GM13976 (cell line): ENCODE measurements around the gene CTNNA2.

Experiments
- DNase-seq: peaks from one replicate; pipeline ENCODE4 v3.0.0; 2012; ENCODE audit warnings: low spot score
- in situ Hi-C: fragments of 300-500 bp; cut with MboI; formaldehyde crosslinking; loops from one replicate; pipeline ENCODE4 v1.12.0; 2022; ENCODE audit warnings: low sequenced_read_pairs, mixed read lengths, inconsistent platforms; ENCODE audit not compliant: unreplicated experiment
- TF ChIP-seq, protein P1 (sequence below): IDR thresholded peaks from 2 replicates; pipeline ENCODE4 v1.5.1; 2012; ENCODE audit warnings: borderline replicate concordance, mild to moderate bottlenecking; ENCODE audit not compliant: insufficient read depth; ENCODE audit errors: extremely low read depth, missing control alignments, control extremely low read depth

CTNNA2 gene

DNA sequence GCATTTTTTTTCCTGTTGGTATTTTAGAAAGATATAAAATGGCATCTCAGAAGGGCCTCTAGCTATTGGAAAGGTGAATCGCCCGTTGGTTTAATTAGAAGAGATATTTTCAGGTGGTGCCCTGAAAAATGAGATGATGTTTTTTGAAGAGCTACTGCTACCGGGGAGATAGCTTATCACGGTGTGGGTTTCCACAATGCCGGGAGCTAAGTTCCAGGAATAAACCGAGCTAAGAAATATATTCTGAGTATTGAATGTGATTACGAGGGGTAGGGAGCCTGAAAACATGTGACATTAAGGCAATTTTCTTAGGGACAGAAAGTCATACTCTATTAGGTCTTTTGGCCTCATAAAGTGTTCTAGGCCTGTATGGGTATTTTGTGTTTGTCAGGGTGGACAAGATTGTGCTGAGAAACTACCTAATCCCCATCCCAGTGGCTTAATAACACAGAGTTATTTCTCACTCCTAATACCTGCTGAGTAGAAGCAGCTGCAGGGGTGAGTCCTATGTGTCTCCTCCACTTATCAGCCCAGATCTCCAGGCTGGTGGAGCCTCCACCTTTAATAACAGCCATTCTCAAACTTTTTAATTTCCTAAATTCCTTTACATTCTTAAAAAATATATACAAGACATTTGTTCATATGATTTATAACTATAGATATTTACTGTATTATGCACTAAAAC is 641.5 kb downstream of the CTNNA2 start:
- DNase-seq: no peak
- in situ Hi-C loops: no loop called here

DNA sequence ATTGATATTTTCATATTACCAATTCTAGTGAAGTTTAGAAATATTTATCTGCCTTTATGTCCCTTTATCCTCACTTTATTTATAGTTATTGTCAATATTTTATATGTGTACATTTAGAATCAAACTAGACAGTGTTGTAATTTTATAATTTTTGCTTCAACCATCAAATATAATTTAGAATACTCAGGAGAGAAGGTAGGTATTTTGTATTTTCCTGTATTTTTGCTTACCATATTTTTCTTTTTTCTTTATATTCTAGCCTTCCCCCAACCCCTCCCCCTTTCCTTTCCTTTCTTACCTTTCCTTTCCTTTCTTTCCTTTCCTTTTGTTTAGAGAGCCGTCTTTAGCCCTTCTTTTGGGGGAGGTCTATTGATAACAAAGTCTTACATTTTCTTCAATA is 651.5 kb downstream of the CTNNA2 start:
- in situ Hi-C loops: no loop called here
- no peak for DNase-seq
- TF ChIP-seq, protein P1, sequence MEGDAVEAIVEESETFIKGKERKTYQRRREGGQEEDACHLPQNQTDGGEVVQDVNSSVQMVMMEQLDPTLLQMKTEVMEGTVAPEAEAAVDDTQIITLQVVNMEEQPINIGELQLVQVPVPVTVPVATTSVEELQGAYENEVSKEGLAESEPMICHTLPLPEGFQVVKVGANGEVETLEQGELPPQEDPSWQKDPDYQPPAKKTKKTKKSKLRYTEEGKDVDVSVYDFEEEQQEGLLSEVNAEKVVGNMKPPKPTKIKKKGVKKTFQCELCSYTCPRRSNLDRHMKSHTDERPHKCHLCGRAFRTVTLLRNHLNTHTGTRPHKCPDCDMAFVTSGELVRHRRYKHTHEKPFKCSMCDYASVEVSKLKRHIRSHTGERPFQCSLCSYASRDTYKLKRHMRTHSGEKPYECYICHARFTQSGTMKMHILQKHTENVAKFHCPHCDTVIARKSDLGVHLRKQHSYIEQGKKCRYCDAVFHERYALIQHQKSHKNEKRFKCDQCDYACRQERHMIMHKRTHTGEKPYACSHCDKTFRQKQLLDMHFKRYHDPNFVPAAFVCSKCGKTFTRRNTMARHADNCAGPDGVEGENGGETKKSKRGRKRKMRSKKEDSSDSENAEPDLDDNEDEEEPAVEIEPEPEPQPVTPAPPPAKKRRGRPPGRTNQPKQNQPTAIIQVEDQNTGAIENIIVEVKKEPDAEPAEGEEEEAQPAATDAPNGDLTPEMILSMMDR: no peak

More for the DNA sequence above, 641.5 kb downstream of the CTNNA2 start:
- TF ChIP-seq, protein P1: no peak

DNA sequence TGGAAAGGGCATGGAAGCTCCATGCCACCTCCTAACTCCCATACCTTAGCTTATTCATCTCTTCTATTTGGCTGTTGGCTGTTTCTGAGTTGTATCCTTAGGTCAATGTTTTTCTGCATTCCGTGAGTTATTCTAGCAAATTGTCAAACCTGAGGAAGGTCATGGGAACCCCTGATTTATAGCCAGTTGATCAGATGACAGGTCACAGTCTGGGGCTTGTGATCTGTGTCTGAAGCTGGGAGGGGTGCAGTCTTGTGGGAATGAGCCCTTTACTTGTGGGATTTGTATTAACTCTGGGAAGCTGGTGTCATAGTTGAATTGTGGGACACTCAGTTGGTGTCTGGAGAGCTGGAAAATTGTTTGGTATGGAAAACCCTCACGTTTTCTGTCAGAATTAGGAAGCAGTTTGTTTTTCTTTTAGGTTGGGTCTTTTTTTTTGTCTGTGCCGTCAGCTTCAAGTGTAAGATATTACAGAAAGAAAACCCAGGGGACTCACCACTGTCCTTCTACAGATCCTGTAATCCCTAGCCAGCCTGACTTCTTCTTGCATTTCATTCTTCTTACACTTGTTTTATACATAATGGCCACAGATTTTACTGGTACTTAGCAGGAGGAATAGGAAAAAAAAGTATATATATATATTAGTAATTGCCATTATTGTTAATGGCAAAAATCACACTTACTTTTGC is 653.8 kb downstream of the CTNNA2 start:
- in situ Hi-C loops: no loop called here
- TF ChIP-seq, protein P1: no peak
- DNase-seq: no peak

DNA sequence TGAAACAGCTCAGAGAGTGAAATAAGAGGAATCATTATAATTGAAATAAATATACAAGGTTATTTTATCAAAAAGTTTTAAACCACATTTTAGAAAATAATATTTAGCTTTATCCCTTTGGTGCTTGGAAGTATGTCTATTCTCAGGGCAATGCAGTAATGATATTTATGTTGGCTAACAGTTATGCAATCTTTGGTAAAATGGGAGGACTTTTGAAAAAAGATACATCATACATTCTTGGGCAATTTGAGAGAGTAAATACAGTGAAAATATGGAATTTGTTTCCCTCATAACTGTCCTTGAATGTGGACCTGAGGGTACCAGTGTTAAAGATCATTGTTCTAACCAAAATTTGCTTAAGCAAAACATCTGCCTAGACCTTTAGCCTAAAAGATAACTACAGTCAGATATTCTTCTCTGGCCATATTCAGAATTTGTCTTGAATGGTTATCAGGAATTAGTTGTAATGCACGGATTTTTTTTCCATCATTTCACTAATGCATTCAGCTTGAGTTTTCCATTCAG is 654.5 kb downstream of the CTNNA2 start:
- DNase-seq: no peak
- TF ChIP-seq, protein P1: no peak
- in situ Hi-C loops: no loop called here

DNA sequence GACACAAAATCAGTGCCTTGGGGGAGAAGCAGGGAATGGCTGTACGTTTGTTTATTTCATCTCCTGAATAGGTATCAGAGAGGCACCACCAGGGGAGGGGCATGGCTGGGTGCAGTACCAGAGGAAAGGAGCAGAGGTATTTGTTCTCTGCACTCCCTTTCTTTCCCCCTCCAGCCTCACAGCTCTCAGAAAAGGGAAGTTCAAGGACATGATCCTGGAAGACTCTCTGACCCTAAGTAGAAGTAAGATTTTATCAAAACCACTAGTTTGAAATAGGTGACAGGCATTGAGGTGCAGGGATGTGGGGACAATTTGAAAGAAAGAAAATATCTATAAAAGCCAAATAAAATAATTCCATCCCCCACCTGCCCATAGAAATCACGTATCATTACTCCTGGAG is 655.2 kb downstream of the CTNNA2 start:
- in situ Hi-C loops: no loop called here
- DNase-seq: no peak
- TF ChIP-seq, protein P1: no peak

DNA sequence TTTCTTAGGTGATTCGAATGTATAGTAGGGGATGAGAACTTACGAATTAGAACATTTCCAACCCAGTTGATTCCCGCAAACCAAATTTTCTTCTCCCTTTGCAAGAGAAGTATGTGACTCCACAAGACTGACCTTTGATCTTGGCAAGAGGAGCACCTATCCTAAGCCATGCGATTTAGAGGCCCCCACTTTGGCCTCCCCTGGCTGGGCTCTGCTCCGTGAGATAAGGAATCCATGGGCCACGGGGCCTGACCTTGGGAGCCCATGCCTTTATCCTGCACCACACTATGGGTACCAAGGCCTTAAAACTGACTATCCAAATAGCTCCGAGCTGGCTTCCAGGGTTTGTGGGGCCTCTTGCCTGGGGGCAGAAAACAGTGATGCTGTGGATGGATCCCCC is 656.0 kb downstream of the CTNNA2 start:
- in situ Hi-C loops: no loop called here
- DNase-seq: no peak
- TF ChIP-seq, protein P1: no peak
